ENCODE measurements around the gene ZNF426. TPM values are rescaled to one million over a fixed set of nuclear protein-coding genes. Genes with fewer than 3 reads are reported as not detected.

The ZNF426 gene
- total RNA-seq, 4 donors from 2014 or later = 3.5 to 14.0 (median 5.7) TPM

DNA sequence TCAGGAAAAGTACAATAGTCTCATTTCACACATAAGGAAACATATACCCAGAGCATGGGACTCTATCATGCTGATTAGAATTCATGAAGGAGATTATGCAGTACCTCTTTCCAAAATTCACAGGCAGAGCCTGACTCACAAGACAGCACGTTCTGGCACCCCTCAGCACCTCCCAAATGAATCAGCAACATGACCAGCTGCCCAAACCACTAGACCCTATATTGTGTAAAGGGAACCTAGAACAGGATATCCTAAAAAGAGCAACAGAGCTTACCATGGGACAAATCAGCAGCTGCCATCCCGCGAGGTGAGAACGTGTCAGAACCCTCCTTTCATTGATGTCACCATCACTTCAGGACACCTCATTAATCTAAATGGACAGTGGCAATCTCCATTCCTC lies 2.5 kb downstream of the ZNF426 start:
- H3K27ac ChIP-seq = no peak overlapping the region
- peaks cover 0 to 57% (median 6%) of the 10 kb centered on the region in 3 donors for H3K36me3 ChIP-seq
- peaks cover 0 to 47% (median 7%) of the 10 kb centered on the region in 4 donors for H3K9me3 ChIP-seq
- no peaks in the 10 kb centered on the region for H3K27me3 ChIP-seq
- H3K4me1 ChIP-seq = peaks cover 0 to 10% (median 0%) of the 10 kb centered on the region in 4 donors
- no peak overlapping the region for H3K4me3 ChIP-seq
- TF ChIP-seq, protein P1, sequence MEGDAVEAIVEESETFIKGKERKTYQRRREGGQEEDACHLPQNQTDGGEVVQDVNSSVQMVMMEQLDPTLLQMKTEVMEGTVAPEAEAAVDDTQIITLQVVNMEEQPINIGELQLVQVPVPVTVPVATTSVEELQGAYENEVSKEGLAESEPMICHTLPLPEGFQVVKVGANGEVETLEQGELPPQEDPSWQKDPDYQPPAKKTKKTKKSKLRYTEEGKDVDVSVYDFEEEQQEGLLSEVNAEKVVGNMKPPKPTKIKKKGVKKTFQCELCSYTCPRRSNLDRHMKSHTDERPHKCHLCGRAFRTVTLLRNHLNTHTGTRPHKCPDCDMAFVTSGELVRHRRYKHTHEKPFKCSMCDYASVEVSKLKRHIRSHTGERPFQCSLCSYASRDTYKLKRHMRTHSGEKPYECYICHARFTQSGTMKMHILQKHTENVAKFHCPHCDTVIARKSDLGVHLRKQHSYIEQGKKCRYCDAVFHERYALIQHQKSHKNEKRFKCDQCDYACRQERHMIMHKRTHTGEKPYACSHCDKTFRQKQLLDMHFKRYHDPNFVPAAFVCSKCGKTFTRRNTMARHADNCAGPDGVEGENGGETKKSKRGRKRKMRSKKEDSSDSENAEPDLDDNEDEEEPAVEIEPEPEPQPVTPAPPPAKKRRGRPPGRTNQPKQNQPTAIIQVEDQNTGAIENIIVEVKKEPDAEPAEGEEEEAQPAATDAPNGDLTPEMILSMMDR (IDR thresholded peaks at IDR 0.05) = no peak
- no peak for TF ChIP-seq POLR2A (IDR thresholded peaks at IDR 0.05)
- no peak for DNase-seq

DNA sequence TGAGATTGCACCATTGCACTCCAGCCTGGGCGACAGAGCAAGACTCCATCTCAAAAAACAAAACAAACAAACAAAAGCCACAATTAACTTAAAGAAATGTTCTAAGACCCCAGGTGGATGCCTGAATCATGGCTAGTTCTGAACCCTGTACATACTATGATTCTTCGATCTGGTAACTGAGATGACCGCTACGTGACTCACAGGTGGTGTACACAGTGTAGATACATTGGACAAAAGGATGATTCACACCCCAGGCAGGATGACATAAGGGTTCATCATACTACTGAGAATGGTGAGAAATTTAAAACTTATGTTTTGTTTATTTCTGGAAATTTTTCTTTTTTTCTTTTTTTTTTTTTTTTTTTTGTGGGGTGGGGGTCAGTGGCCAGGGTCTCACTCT lies 6.5 kb downstream of the ZNF426 start:
- Histone ChIP-seq H3K36me3 (peaks cover 0 to 92% (median 18%) of the 10 kb centered on the region in 3 donors), H3K9me3 (peaks cover 0 to 81% (median 26%) of the 10 kb centered on the region in 4 donors), H3K27me3 (no peaks in the 10 kb centered on the region), H3K4me1 (no peaks in the 10 kb centered on the region), H3K27ac (no peak overlapping the region), H3K4me3 (no peak overlapping the region)
- DNase-seq = no peak
- TF ChIP-seq POLR2A (IDR thresholded peaks at IDR 0.05) = no peak
- TF ChIP-seq, protein P1 (IDR thresholded peaks at IDR 0.05) = no peak

DNA sequence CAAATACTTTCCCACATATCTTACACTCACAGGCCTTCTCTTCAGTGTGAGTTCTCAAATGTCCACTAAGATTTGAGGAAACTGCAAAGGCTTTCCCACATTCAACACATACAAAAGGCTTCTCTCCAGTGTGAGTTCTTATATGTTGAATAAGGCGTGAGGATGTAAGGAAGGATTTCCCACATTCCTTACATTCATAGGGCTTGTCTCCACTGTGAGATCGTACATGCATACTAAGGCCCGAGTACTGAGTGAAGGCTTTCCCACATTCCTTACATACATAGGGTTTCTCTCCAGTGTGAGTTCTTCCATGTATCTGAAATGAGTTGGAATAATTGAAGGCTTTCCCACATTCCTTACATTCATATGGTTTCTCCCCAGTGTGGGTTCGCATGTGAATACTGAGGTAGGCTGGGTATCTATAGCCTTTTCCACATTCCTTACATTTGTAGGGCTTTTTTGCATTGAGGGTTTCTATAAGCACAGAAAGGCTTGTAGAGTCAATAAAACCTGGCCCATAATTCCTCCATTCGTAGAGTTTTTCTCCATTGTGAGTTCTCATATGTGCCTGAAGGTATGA lies 9.6 kb downstream of the ZNF426 start:
- H3K27me3 ChIP-seq = no peaks in the 10 kb centered on the region
- H3K4me3 ChIP-seq = no peak overlapping the region
- DNase-seq = no peak
- TF ChIP-seq, protein P1 (IDR thresholded peaks at IDR 0.05) = no peak
- TF ChIP-seq POLR2A (IDR thresholded peaks at IDR 0.05) = no peak
- no peaks in the 10 kb centered on the region for H3K4me1 ChIP-seq
- no peak overlapping the region for H3K27ac ChIP-seq
- peaks cover 0 to 89% (median 35%) of the 10 kb centered on the region in 4 donors for H3K9me3 ChIP-seq
- H3K36me3 ChIP-seq = peaks cover 0 to 71% (median 18%) of the 10 kb centered on the region in 3 donors

DNA sequence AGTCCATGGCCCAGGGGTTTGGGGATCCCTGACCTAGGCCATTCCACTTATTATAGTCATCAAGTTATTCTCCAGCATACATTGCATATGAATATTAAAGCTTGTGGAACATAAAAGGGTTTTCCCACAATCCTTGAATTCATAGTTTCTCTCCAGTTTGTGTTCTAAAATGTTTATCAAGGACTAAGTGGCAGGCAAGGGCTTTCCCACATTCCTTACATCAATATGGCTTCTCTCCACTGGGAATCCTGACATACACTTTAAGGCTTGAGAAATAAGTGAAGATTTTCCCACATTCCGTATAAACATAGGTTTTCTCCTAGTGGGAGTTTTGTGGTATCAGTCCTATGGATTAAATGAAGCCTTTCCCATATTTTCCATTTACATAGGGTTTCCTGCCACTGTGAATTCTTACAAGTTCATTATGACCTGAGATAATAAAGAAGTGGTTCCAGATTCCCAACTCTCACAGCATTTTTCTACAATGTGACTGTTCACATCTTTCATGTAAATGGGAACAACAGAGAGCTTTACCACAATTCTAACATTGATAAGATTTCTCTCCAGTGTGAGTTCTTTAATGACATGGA lies 14.5 kb downstream of the ZNF426 start:
- Histone ChIP-seq H3K27ac (no peak overlapping the region), H3K4me1 (no peaks in the 10 kb centered on the region), H3K27me3 (no peaks in the 10 kb centered on the region), H3K9me3 (peaks cover 0 to 98% (median 32%) of the 10 kb centered on the region in 4 donors), H3K36me3 (peaks cover 0 to 22% (median 2%) of the 10 kb centered on the region in 3 donors), H3K4me3 (no peak overlapping the region)
- TF ChIP-seq, protein P1 (IDR thresholded peaks at IDR 0.05) = no peak
- no peak for TF ChIP-seq POLR2A (IDR thresholded peaks at IDR 0.05)
- no peak for DNase-seq

DNA sequence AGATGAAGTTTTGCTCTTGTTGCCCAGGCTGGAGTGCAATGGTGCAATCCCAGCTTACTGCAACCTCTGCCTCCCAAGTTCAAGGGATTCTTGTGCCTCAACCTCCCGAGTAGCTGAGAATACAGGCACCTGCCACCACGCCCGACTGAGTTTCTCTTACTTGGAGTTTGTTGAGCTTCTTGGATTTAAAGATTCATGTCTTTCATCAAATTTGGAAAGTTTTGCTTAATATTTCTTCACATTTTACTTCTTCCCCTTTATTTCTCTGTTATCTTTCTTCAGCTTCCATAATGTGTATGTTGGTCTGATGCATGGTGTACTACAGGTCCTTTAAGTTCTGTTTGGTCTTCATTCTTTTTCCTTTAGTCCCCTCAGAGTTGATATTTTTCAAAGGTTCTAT lies 31.2 kb downstream of the ZNF426 start:
- no peak overlapping the region for H3K4me3 ChIP-seq
- H3K9me3 ChIP-seq = peaks cover 0 to 38% (median 3%) of the 10 kb centered on the region in 4 donors
- H3K4me1 ChIP-seq = no peaks in the 10 kb centered on the region
- TF ChIP-seq POLR2A (IDR thresholded peaks at IDR 0.05) = no peak
- TF ChIP-seq, protein P1 (IDR thresholded peaks at IDR 0.05) = no peak
- no peaks in the 10 kb centered on the region for H3K27me3 ChIP-seq
- no peak for DNase-seq
- H3K27ac ChIP-seq = no peak overlapping the region
- H3K36me3 ChIP-seq = no peaks in the 10 kb centered on the region

Data from Peyer's patch (tissue), 4 donors.